Lower leg skin (tissue), 3 donors: ENCODE data around the gene SSUH2.

ENCODE experiments used
- POLR2A ChIP-seq, 2 donors: fragments of 450-650 bp; IDR thresholded peaks; one replicate each; pipeline ENCODE4 v1.6.1; 2016 to 2017; ENCODE audit warnings: antibody characterized with exemption in 2 of 2, mild to moderate bottlenecking in 1 of 2, moderate library complexity in 1 of 2
- TF ChIP-seq, protein P1 (sequence below), 3 donors: fragments of 450-650 bp; IDR thresholded peaks; one replicate each; pipeline ENCODE4 v1.5.1; 2016; ENCODE audit warnings: antibody characterized with exemption in 3 of 3, mild to moderate bottlenecking in 3 of 3, moderate library complexity in 2 of 3

DNA sequence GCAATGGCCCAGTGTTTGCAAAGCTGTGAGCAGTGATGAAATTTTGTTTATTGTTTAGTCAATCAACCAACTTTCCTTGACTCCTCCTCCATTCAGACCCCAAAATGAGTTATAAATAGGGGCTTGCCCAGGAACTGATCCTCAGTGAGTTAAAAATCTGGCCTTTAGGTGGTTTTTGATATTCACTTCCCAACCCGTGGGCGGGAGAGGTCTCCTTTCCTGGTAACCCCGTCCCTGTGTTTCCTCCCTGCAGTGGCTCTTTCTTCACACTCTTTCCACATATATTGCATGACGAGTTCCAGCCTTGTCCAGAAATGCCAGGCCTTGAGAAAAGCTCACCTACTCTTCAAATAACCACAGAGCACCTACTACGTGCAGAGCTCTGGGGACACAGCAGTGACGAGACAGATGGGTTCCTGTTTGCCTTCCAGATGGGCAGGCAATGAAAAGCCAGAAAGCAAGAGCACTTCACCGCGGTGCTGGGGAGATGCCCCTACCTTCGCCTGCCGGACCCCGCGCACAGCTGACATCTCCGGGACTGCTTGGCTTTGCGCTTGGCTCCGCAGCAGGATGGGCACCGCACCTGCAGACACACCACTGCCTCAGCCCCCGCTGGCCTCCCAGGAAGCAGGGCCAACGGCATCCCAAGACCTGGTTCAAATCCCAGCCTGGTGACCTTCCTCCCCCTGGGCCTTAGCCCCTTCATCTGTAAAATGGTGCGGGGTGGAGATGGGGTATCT, 17.2 kb downstream of the SSUH2 start:
- TF ChIP-seq, protein P1, sequence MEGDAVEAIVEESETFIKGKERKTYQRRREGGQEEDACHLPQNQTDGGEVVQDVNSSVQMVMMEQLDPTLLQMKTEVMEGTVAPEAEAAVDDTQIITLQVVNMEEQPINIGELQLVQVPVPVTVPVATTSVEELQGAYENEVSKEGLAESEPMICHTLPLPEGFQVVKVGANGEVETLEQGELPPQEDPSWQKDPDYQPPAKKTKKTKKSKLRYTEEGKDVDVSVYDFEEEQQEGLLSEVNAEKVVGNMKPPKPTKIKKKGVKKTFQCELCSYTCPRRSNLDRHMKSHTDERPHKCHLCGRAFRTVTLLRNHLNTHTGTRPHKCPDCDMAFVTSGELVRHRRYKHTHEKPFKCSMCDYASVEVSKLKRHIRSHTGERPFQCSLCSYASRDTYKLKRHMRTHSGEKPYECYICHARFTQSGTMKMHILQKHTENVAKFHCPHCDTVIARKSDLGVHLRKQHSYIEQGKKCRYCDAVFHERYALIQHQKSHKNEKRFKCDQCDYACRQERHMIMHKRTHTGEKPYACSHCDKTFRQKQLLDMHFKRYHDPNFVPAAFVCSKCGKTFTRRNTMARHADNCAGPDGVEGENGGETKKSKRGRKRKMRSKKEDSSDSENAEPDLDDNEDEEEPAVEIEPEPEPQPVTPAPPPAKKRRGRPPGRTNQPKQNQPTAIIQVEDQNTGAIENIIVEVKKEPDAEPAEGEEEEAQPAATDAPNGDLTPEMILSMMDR (IDR thresholded peaks at IDR 0.05), result no peak
- TF ChIP-seq POLR2A (IDR thresholded peaks at IDR 0.05), result no peak
